OCI-LY3 (cell line): ENCODE measurements around the gene AKAP11.

Experiments used
- EZH2phosphoT487 ChIP-seq: fragments of 200-600 bp; shearing (Covaris generic); IDR thresholded peaks from 2 replicates; pipeline ENCODE4 v1.6.1; 2018; ENCODE audit warnings: antibody characterized with exemption, mixed run types, low read depth
- TF ChIP-seq, protein P1 (sequence below): fragments of 200-600, 300-600 bp; sonication (generic); IDR thresholded peaks from 2 replicates; pipeline ENCODE4 v1.5.1; 2014; ENCODE audit warnings: antibody characterized with exemption, low read length, low read depth

- TF ChIP-seq, protein P1, sequence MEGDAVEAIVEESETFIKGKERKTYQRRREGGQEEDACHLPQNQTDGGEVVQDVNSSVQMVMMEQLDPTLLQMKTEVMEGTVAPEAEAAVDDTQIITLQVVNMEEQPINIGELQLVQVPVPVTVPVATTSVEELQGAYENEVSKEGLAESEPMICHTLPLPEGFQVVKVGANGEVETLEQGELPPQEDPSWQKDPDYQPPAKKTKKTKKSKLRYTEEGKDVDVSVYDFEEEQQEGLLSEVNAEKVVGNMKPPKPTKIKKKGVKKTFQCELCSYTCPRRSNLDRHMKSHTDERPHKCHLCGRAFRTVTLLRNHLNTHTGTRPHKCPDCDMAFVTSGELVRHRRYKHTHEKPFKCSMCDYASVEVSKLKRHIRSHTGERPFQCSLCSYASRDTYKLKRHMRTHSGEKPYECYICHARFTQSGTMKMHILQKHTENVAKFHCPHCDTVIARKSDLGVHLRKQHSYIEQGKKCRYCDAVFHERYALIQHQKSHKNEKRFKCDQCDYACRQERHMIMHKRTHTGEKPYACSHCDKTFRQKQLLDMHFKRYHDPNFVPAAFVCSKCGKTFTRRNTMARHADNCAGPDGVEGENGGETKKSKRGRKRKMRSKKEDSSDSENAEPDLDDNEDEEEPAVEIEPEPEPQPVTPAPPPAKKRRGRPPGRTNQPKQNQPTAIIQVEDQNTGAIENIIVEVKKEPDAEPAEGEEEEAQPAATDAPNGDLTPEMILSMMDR: no peak
- TF ChIP-seq EZH2phosphoT487: no peak
Measured at GRCh38 chr13:42271337-42272114, 426 bp upstream of the AKAP11 start.
